ENCODE measurements around the gene OR7C2. TPM values are rescaled to one million over a fixed set of nuclear protein-coding genes. Genes with fewer than 3 reads are reported as not detected.

Gene OR7C2
- total and polyA plus RNA-seq, 2 experiments from 2014 or later, result not detected

GRCh38 chr19:14977128-14977527 lies 35.8 kb downstream of the OR7C2 start:
- no peak for DNase-seq (ENCODE audit: low read depth in 1 of 2, low spot score in 1 of 2)

DNA sequence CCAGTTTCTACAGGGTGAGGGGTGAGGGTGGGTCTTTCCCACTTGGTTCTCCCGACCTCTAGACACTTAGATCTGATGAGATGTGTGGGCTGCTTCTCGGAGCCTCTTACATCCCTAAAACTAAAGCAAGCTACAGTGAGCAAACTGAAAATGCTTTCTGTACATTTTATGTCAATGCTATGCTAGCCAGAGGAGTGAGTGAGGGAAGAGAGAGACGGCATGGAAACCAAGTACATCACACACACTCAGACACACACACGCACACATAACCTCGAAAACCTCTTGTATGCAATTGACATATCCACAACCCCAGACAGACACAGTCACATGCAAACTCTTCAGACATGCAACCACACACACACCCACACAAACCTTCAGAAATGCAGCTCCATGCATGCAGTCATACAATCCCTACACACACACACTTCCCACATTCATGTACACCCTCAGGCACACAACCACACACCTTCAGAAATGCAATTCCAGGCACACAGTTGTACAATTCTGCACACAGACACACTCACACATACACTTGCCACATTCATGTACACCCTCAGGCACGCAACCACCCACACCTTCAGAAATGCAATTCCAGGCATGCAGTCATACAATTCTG lies 37.0 kb downstream of the OR7C2 start:
- Histone ChIP-seq H3K4me3 (no peak overlapping the region), H3K27me3 (peaks cover 42% of the 10 kb centered on the region), H3K9me3 (ENCODE audit: low read depth) (no peaks in the 10 kb centered on the region), H3K36me3 (no peaks in the 10 kb centered on the region), H3K4me1 (ENCODE audit: low read depth) (no peaks in the 10 kb centered on the region), H3K27ac (no peak overlapping the region)
- TF ChIP-seq, protein P1, sequence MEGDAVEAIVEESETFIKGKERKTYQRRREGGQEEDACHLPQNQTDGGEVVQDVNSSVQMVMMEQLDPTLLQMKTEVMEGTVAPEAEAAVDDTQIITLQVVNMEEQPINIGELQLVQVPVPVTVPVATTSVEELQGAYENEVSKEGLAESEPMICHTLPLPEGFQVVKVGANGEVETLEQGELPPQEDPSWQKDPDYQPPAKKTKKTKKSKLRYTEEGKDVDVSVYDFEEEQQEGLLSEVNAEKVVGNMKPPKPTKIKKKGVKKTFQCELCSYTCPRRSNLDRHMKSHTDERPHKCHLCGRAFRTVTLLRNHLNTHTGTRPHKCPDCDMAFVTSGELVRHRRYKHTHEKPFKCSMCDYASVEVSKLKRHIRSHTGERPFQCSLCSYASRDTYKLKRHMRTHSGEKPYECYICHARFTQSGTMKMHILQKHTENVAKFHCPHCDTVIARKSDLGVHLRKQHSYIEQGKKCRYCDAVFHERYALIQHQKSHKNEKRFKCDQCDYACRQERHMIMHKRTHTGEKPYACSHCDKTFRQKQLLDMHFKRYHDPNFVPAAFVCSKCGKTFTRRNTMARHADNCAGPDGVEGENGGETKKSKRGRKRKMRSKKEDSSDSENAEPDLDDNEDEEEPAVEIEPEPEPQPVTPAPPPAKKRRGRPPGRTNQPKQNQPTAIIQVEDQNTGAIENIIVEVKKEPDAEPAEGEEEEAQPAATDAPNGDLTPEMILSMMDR (IDR thresholded peaks at IDR 0.05; ENCODE audit: low read depth, low read length), result no peak
- DNase-seq (ENCODE audit: low read depth in 1 of 2, low spot score in 1 of 2), result no peak

More at GRCh38 chr19:14977128-14977527, 35.8 kb downstream of the OR7C2 start:
- Histone ChIP-seq H3K4me1 (ENCODE audit: low read depth) (no peaks in the 10 kb centered on the region), H3K27me3 (peaks cover 39% of the 10 kb centered on the region), H3K36me3 (no peaks in the 10 kb centered on the region), H3K9me3 (ENCODE audit: low read depth) (no peaks in the 10 kb centered on the region), H3K27ac (no peak overlapping the region), H3K4me3 (no peak overlapping the region)
- TF ChIP-seq, protein P1 (IDR thresholded peaks at IDR 0.05; ENCODE audit: low read depth, low read length), result no peak

GRCh38 chr19:14979476-14980255 lies 38.4 kb downstream of the OR7C2 start, which contains the start of gene SLC1A6:
TSS of gene SLC1A6 (minus strand) at chr19:14979864. CDS start at chr19:14972910, 6,954 bp downstream.
- DNase-seq (ENCODE audit: low read depth in 1 of 2, low spot score in 1 of 2), result peak in 1 of 2 donors; percentile 51
- H3K4me1 ChIP-seq (ENCODE audit: low read depth), result no peaks in the 10 kb centered on the region
- no peaks in the 10 kb centered on the region for H3K36me3 ChIP-seq
- H3K4me3 ChIP-seq, result peak within 1 kb of the TSS; percentile 76
- no peak within 1 kb of the TSS for H3K27ac ChIP-seq
- H3K9me3 ChIP-seq (ENCODE audit: low read depth), result no peaks in the 10 kb centered on the region
- H3K27me3 ChIP-seq, result peaks cover 42% of the 10 kb centered on the region
- TF ChIP-seq, protein P1 (IDR thresholded peaks at IDR 0.05; ENCODE audit: low read depth, low read length), result no peak

GRCh38 chr19:14985133-14985532 lies 43.8 kb downstream of the OR7C2 start:
- H3K27me3 ChIP-seq, result peaks cover 20% of the 10 kb centered on the region
- TF ChIP-seq, protein P1 (IDR thresholded peaks at IDR 0.05; ENCODE audit: low read depth, low read length), result no peak

More at GRCh38 chr19:14985133-14985532, 43.8 kb downstream of the OR7C2 start:
- Histone ChIP-seq H3K27ac (no peak overlapping the region), H3K9me3 (ENCODE audit: low read depth) (no peaks in the 10 kb centered on the region), H3K36me3 (no peaks in the 10 kb centered on the region), H3K4me3 (no peak overlapping the region), H3K4me1 (ENCODE audit: low read depth) (no peaks in the 10 kb centered on the region)
- DNase-seq (ENCODE audit: low read depth in 1 of 2, low spot score in 1 of 2), result no peak

Other genes starting within 250 kb of the OR7C2 start
- gene ADGRE2, start 162.9 kb upstream of the OR7C2 start, total RNA-seq, result 0.09 TPM in 1 of 2 replicates, not detected in the other
- 0.04 TPM in 1 of 2 replicates, not detected in the other for gene ADGRE2, start 162.9 kb upstream of the OR7C2 start, polyA plus RNA-seq
- gene OR7A5, start 106.3 kb upstream of the OR7C2 start, total RNA-seq, result not detected in 2 replicates
- gene OR7A5, start 106.3 kb upstream of the OR7C2 start, polyA plus RNA-seq, result not detected in 2 replicates
- not detected in 2 replicates for gene OR7C1, start 106.3 kb upstream of the OR7C2 start, total RNA-seq
- not detected in 2 replicates for gene OR7C1, start 106.3 kb upstream of the OR7C2 start, polyA plus RNA-seq
- gene OR7A10, start 92.6 kb upstream of the OR7C2 start, total RNA-seq, result not detected in 2 replicates
- gene OR7A10, start 92.6 kb upstream of the OR7C2 start, polyA plus RNA-seq, result not detected in 2 replicates
- not detected in 2 replicates for gene OR7A17, start 55.4 kb upstream of the OR7C2 start, total RNA-seq
- not detected in 2 replicates for gene OR7A17, start 55.4 kb upstream of the OR7C2 start, polyA plus RNA-seq
- gene SLC1A6, start 38.4 kb downstream of the OR7C2 start, total RNA-seq, result 0.63 and 1.4 TPM in 2 replicates
- 0.86 and 1.3 TPM in 2 replicates for gene SLC1A6, start 38.4 kb downstream of the OR7C2 start, polyA plus RNA-seq
- gene CASP14, start 108.0 kb downstream of the OR7C2 start, total RNA-seq, result not detected in 2 replicates
- gene CASP14, start 108.0 kb downstream of the OR7C2 start, polyA plus RNA-seq, result not detected in 2 replicates
- not detected in 2 replicates for gene OR1I1, start 140.7 kb downstream of the OR7C2 start, total RNA-seq
- not detected in 2 replicates for gene OR1I1, start 140.7 kb downstream of the OR7C2 start, polyA plus RNA-seq
- gene SYDE1, start 165.9 kb downstream of the OR7C2 start, total RNA-seq, result 26.1 and 48.3 TPM in 2 replicates
- 13.2 and 14.5 TPM in 2 replicates for gene SYDE1, start 165.9 kb downstream of the OR7C2 start, polyA plus RNA-seq

Measured in cardiac muscle cell (in vitro differentiated cells and primary cell).